Astrocyte of the cerebellum (primary cell): ENCODE results near the gene PLGRKT.
"Not testable (repeated sequence)": the region's sequence is repeated elsewhere in the genome, so short reads cannot be mapped to it uniquely, and the experiment has no call there.

Experiments
- DNase-seq: peaks from one replicate; pipeline ENCODE4 v3.0.0-alpha.2; 2011; ENCODE audit warnings: low read depth
- H3K4me3 ChIP-seq: 2 replicates; pipeline ENCODE4 v1.5.1; 2011; ENCODE audit warnings: mild to moderate bottlenecking, low read depth, low read length, moderate library complexity
- CTCF ChIP-seq: IDR thresholded peaks from 2 replicates; pipeline ENCODE4 v1.5.1; 2012; ENCODE audit warnings: low read length, low read depth, moderate library complexity, mild to moderate bottlenecking; ENCODE audit errors: missing control alignments
- in situ Hi-C: cut with HindIII; loops from 2 replicates; pipeline ENCODE4 v1.10.0; 2017; ENCODE audit warnings: low sequenced_read_pairs

Gene PLGRKT

GRCh38 chr9:5448016-5448415 is 10.3 kb upstream of the PLGRKT start:
- H3K4me3 ChIP-seq: no peak overlapping the region
- in situ Hi-C loops: loop anchor here (10.0 kb wide), 1 partner anchor 263 kb away; the partner anchor contains the start of gene INSL6
- no peak for TF ChIP-seq CTCF
- no peak for DNase-seq

GRCh38 chr9:5447337-5447736 is 9.6 kb upstream of the PLGRKT start:
- TF ChIP-seq CTCF: no peak
- no peak for DNase-seq
- in situ Hi-C loops: loop anchor here (10.0 kb wide), 1 partner anchor 263 kb away; the partner anchor contains the start of gene INSL6

GRCh38 chr9:5446451-5447236 is 8.9 kb upstream of the PLGRKT start:
- H3K4me3 ChIP-seq: no peak overlapping the region
- TF ChIP-seq CTCF: no peak
- in situ Hi-C loops: loop anchor here (10.0 kb wide), 1 partner anchor 262 kb away; the partner anchor contains the start of gene INSL6
- DNase-seq: no peak

More at GRCh38 chr9:5447337-5447736, 9.6 kb upstream of the PLGRKT start:
- H3K4me3 ChIP-seq: no peak overlapping the region

- in situ Hi-C loops: loop anchor here (10.0 kb wide), 1 partner anchor 261 kb away; the partner anchor contains the start of gene INSL6
These were observed 8.2 kb upstream of the PLGRKT start for GRCh38 chr9:5445886-5446285.

GRCh38 chr9:5445096-5445495 is 7.4 kb upstream of the PLGRKT start:
- not testable (repeated sequence) for DNase-seq, H3K4me3 ChIP-seq
- in situ Hi-C loops: loop anchor here (10.0 kb wide), 1 partner anchor 260 kb away; the partner anchor contains the start of gene INSL6

More at GRCh38 chr9:5445886-5446285, 8.2 kb upstream of the PLGRKT start:
- DNase-seq: no peak
- no peak for TF ChIP-seq CTCF
- no peak overlapping the region for H3K4me3 ChIP-seq

- no peak for TF ChIP-seq CTCF
- no peak for DNase-seq
- no peak overlapping the region for H3K4me3 ChIP-seq
- in situ Hi-C loops: loop anchor here (10.0 kb wide), 1 partner anchor 259 kb away; the partner anchor contains the start of gene INSL6
These were observed 6.1 kb upstream of the PLGRKT start for GRCh38 chr9:5443850-5444249.
